Measurements from ENCODE around the gene SULF2.

The SULF2 gene

DNA sequence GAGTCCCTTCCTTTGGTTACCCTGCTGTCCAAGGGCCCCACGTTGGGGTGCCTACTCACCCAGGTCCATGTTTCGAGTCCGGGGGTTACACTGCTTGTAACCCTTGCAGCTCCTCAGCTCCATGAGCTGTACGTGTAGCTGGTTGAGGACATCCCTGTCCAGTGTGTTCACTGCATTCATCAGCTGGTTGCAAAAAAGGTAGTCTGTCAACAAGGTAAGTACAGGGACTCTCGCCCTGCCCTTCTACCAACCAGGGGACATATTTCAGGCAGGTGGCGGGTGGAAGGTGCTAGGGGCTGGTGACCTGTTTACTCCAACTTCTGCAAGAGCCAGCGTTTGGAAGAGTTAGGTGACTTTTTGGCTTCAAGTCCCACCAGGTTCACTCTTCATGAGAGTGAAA lies 123.6 kb downstream of the SULF2 start:
- TF ChIP-seq NFIC (IDR thresholded peaks at IDR 0.05) = no peak
- TF ChIP-seq CEBPB (IDR thresholded peaks at IDR 0.05) = no peak
- TF ChIP-seq TAF1 (IDR thresholded peaks at IDR 0.05; ENCODE audit: low read depth) = no peak
- no peak for TF ChIP-seq TEAD4 (IDR thresholded peaks at IDR 0.05)
- no peak for TF ChIP-seq ZBTB7A (IDR thresholded peaks at IDR 0.05; ENCODE audit: low read depth)
- TF ChIP-seq CREB1 (IDR thresholded peaks at IDR 0.05; ENCODE audit: low read depth) = no peak
- no peak for TF ChIP-seq FOXM1 (IDR thresholded peaks at IDR 0.05; ENCODE audit: borderline replicate concordance, low read depth)
- TF ChIP-seq, protein P1, sequence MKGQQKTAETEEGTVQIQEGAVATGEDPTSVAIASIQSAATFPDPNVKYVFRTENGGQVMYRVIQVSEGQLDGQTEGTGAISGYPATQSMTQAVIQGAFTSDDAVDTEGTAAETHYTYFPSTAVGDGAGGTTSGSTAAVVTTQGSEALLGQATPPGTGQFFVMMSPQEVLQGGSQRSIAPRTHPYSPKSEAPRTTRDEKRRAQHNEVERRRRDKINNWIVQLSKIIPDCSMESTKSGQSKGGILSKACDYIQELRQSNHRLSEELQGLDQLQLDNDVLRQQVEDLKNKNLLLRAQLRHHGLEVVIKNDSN (IDR thresholded peaks at IDR 0.05) = no peak
- no peak for TF ChIP-seq EP300 (IDR thresholded peaks at IDR 0.05; ENCODE audit: borderline replicate concordance)
- TF ChIP-seq EGR1 (IDR thresholded peaks at IDR 0.05) = no peak
- TF ChIP-seq, protein P2, sequence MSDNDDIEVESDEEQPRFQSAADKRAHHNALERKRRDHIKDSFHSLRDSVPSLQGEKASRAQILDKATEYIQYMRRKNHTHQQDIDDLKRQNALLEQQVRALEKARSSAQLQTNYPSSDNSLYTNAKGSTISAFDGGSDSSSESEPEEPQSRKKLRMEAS (IDR thresholded peaks at IDR 0.05) = no peak
- TF ChIP-seq, protein P3, sequence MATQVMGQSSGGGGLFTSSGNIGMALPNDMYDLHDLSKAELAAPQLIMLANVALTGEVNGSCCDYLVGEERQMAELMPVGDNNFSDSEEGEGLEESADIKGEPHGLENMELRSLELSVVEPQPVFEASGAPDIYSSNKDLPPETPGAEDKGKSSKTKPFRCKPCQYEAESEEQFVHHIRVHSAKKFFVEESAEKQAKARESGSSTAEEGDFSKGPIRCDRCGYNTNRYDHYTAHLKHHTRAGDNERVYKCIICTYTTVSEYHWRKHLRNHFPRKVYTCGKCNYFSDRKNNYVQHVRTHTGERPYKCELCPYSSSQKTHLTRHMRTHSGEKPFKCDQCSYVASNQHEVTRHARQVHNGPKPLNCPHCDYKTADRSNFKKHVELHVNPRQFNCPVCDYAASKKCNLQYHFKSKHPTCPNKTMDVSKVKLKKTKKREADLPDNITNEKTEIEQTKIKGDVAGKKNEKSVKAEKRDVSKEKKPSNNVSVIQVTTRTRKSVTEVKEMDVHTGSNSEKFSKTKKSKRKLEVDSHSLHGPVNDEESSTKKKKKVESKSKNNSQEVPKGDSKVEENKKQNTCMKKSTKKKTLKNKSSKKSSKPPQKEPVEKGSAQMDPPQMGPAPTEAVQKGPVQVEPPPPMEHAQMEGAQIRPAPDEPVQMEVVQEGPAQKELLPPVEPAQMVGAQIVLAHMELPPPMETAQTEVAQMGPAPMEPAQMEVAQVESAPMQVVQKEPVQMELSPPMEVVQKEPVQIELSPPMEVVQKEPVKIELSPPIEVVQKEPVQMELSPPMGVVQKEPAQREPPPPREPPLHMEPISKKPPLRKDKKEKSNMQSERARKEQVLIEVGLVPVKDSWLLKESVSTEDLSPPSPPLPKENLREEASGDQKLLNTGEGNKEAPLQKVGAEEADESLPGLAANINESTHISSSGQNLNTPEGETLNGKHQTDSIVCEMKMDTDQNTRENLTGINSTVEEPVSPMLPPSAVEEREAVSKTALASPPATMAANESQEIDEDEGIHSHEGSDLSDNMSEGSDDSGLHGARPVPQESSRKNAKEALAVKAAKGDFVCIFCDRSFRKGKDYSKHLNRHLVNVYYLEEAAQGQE (IDR thresholded peaks at IDR 0.05; ENCODE audit: low read depth) = no peak
- TF ChIP-seq TCF12 (IDR thresholded peaks at IDR 0.05; ENCODE audit: low read depth) = no peak
- TF ChIP-seq RAD21 (IDR thresholded peaks at IDR 0.05; ENCODE audit: low read depth) = no peak
- TF ChIP-seq YY1 (IDR thresholded peaks at IDR 0.05; ENCODE audit: low read depth) = no peak

DNA sequence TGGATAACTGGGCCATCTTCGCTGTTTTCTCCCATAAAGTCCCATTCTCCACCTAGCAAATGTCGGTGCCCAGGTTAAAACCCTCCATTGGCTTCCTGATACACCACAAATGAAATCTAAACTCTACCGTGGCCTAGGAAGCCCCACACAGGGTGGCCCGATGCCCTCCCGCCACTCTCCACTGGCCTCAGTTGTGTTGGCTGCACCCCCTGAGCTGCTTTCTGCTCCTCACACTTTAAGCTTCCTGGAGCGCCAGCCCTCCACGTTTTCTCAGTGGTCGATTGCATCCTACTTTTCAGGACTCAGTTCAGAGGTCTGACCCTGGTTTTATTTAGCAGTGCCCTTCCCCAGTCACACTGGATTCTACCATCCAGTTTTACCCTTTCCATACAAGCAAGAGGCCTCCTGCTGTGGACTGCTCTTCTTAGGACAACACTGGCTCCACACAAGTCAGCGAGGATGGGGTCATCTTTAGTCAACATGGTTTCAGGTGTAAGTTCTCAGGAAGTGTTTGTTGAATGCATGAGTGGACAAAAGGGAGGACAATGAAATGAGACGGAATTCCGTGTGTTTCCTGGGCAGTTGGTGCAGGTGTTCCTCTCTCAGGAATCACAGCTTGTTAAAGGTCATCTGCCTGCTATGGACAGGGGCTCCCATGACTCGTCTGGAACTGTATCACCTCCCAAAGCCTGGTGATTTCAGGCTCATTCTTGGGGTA lies 124.1 kb downstream of the SULF2 start:
- TF ChIP-seq TEAD4 (IDR thresholded peaks at IDR 0.05) = no peak

DNA sequence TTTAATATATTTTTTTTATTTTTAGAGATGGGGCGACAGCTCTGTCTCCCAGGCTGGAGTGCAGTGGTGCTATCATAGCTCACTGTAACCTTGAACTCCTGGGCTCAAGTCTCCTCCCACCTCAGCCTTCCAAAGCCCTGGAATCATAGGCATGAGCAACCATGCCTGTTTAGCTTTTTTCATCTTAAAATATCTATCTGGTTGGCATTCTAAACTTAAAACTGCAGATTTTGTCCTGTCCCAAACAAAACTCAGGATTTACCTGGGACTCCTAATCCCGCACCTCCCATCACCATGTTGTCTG lies 124.7 kb downstream of the SULF2 start:
- TF ChIP-seq, protein P3 (IDR thresholded peaks at IDR 0.05; ENCODE audit: low read depth) = no peak
- TF ChIP-seq EP300 (IDR thresholded peaks at IDR 0.05; ENCODE audit: borderline replicate concordance) (no peak), RAD21 (IDR thresholded peaks at IDR 0.05; ENCODE audit: low read depth) (no peak), TAF1 (IDR thresholded peaks at IDR 0.05; ENCODE audit: low read depth) (no peak), FOXM1 (IDR thresholded peaks at IDR 0.05; ENCODE audit: borderline replicate concordance, low read depth) (no peak), CEBPB (IDR thresholded peaks at IDR 0.05) (no peak), EGR1 (IDR thresholded peaks at IDR 0.05) (no peak), CREB1 (IDR thresholded peaks at IDR 0.05; ENCODE audit: low read depth) (no peak)
- TF ChIP-seq, protein P2 (IDR thresholded peaks at IDR 0.05) = no peak
- TF ChIP-seq, protein P1 (IDR thresholded peaks at IDR 0.05) = no peak

DNA sequence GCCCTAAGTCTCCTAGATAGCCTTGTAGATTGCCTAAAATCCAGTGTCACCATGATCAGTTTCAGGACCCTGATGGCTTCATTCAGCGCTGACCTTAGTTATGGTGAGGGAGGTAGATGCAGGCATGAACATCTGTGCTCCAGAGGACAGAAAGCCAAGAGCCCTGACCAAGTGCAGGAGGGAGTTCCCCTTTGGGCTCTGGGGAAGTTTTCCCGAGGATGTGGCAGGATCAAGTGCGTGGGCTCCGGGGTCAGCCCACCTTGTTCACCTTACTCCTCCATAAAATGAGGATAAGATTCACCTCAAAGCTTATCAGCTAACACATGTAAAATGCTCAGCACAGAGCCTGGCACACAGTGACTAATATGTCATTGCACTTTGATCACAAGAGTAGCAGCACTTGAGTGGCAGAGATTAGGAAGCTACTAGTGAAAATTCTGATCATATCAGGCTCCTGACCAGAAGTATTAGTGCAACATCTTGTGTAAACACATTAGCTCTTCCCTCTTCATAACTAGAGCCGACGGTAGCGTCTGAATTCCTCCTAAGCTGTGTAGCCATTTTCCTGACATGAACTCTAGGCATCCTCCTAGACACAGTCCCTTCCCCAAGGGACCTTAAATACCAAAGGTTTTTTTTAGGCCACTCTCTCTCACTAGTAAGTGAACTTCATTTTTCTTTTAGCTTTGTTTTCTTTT lies 125.2 kb downstream of the SULF2 start:
- TF ChIP-seq, protein P3 (IDR thresholded peaks at IDR 0.05; ENCODE audit: low read depth) = no peak
- TF ChIP-seq EGR1 (IDR thresholded peaks at IDR 0.05) (no peak), EP300 (IDR thresholded peaks at IDR 0.05; ENCODE audit: borderline replicate concordance) (no peak), TAF1 (IDR thresholded peaks at IDR 0.05; ENCODE audit: low read depth) (no peak), FOXM1 (IDR thresholded peaks at IDR 0.05; ENCODE audit: borderline replicate concordance, low read depth) (no peak), RAD21 (IDR thresholded peaks at IDR 0.05; ENCODE audit: low read depth) (no peak), CREB1 (IDR thresholded peaks at IDR 0.05; ENCODE audit: low read depth) (no peak), ZBTB7A (IDR thresholded peaks at IDR 0.05; ENCODE audit: low read depth) (no peak), NFIC (IDR thresholded peaks at IDR 0.05) (no peak), TEAD4 (IDR thresholded peaks at IDR 0.05) (no peak), TCF12 (IDR thresholded peaks at IDR 0.05; ENCODE audit: low read depth) (no peak), CEBPB (IDR thresholded peaks at IDR 0.05) (no peak), YY1 (IDR thresholded peaks at IDR 0.05; ENCODE audit: low read depth) (no peak)
- TF ChIP-seq, protein P1 (IDR thresholded peaks at IDR 0.05) = no peak
- TF ChIP-seq, protein P2 (IDR thresholded peaks at IDR 0.05) = no peak
